Endothelial cell of umbilical vein (primary cell): ENCODE data around the gene TDRD9. TPM values are rescaled to one million over a fixed set of nuclear protein-coding genes. Genes with fewer than 3 reads are reported as not detected.

ENCODE experiments used
- BruUV-seq: library from RNA; stranded (reverse); fragments of 400-500 nt; replicated peaks from 2 replicates; lab custom pipeline; 2021; lab: Mats Ljungman, UMichigan
- CTCF ChIA-PET: fragments of 300-600, 350-600 bp; sonication (Branson Sonifier 250); formaldehyde crosslinking; loops from one replicate; lab custom pipeline; 2021; ENCODE audit warnings: antibody characterized with exemption, inconsistent platforms; lab: Charles Lee
- POLR2A ChIA-PET: fragments of 300-600, 350-600 bp; sonication (Branson Sonifier 250); formaldehyde crosslinking; loops from one replicate; lab custom pipeline; 2021; ENCODE audit warnings: antibody characterized with exemption, inconsistent platforms; lab: Charles Lee
- DNase-seq: peaks from one replicate; pipeline ENCODE4 v3.0.0-alpha.2; 2011; ENCODE audit warnings: low read depth, low spot score
- FAIRE-seq: peaks from 2 replicates; lab custom pipeline; 2011; peaks lifted over from hg19 to GRCh38; lab: Jason Lieb, UNC
- H2AFZ ChIP-seq: 2 replicates; pipeline ENCODE4 v1.6.0; 2012; ENCODE audit warnings: low read depth, low read length, control low read depth, inconsistent platforms
- H3K27ac ChIP-seq: 2 replicates; pipeline ENCODE4 v1.5.1; 2011; ENCODE audit warnings: low read depth, mild to moderate bottlenecking, control low read depth, low read length, moderate library complexity; ENCODE audit not compliant: insufficient read depth
- H3K27me3 ChIP-seq, 2 experiments: 2 replicates each; pipeline versions ENCODE4 v1.6.0 to v1.6.1; 2011; ENCODE audit warnings: low read length in 2 of 2, mixed read lengths in 1 of 2; ENCODE audit not compliant: control insufficient read depth in 2 of 2, insufficient read depth in 2 of 2
- H3K36me3 ChIP-seq, 2 experiments: 2 replicates in 1 of 2; 3 replicates in 1 of 2; pipeline ENCODE4 v1.5.1; 2011; ENCODE audit warnings: low read length in 2 of 2, mild to moderate bottlenecking in 1 of 2, moderate library complexity in 1 of 2; ENCODE audit not compliant: control insufficient read depth in 2 of 2, insufficient read depth in 2 of 2; ENCODE audit errors: extremely low read depth in 1 of 2
- H3K4me1 ChIP-seq: 3 replicates; pipeline ENCODE4 v1.5.1; 2011; ENCODE audit warnings: mild to moderate bottlenecking, low read length; ENCODE audit not compliant: control insufficient read depth, insufficient read depth; ENCODE audit errors: extremely low read depth
- H3K4me2 ChIP-seq: 2 replicates; pipeline ENCODE4 v1.6.1; 2011; ENCODE audit warnings: low read length, control low read depth, mixed read lengths; ENCODE audit not compliant: insufficient read depth
- H3K4me3 ChIP-seq, 3 experiments: fragments of 200-600 bp in 1 of 3; sonication (generic), shearing (Covaris generic) in 1 of 3; replicated peaks in 1 of 3; 2 replicates each; pipeline ENCODE4 v1.5.1; 2011 to 2016; ENCODE audit warnings: control low read depth in 3 of 3, low read length in 3 of 3, mild to moderate bottlenecking in 2 of 3, inconsistent platforms in 1 of 3, low read depth in 1 of 3, moderate library complexity in 1 of 3; ENCODE audit not compliant: insufficient read depth in 1 of 3
- H3K79me2 ChIP-seq: 2 replicates; pipeline ENCODE4 v1.6.0; 2012; ENCODE audit warnings: low read length, inconsistent platforms; ENCODE audit not compliant: control insufficient read depth, insufficient read depth
- H3K9ac ChIP-seq: replicated peaks from 2 replicates; pipeline ENCODE3; 2011; ENCODE audit warnings: low read length, control low read depth; ENCODE audit not compliant: insufficient read depth; ENCODE audit errors: extremely low read depth
- H3K9me1 ChIP-seq: replicated peaks from 3 replicates; pipeline ENCODE4 v1.6.0; 2011; ENCODE audit warnings: mild to moderate bottlenecking, low read length; ENCODE audit not compliant: control insufficient read depth, insufficient read depth; ENCODE audit errors: extremely low read depth
- H3K9me3 ChIP-seq: replicated peaks from 2 replicates; pipeline ENCODE4 v1.5.1; 2012; ENCODE audit warnings: low read length, inconsistent platforms; ENCODE audit not compliant: control insufficient read depth, insufficient read depth
- H4K20me1 ChIP-seq: replicated peaks from 2 replicates; pipeline ENCODE3; 2011; ENCODE audit warnings: mild to moderate bottlenecking, low read length; ENCODE audit not compliant: control insufficient read depth, insufficient read depth; ENCODE audit errors: extremely low read depth
- EZH2 ChIP-seq: IDR thresholded peaks from 2 replicates; pipeline ENCODE4 v1.6.1; 2012; ENCODE audit warnings: borderline replicate concordance, low read depth, mild to moderate bottlenecking, moderate library complexity, low read length, inconsistent platforms; ENCODE audit not compliant: severe bottlenecking
- GATA2 ChIP-seq: IDR thresholded peaks from 2 replicates; pipeline ENCODE4 v1.7.0; 2011; ENCODE audit warnings: low read depth, mild to moderate bottlenecking, moderate library complexity, mixed read lengths, low read length; ENCODE audit not compliant: insufficient read length, insufficient read depth
- MYC ChIP-seq: IDR thresholded peaks from one replicate; pipeline ENCODE4 v1.6.1; 2011; ENCODE audit warnings: mild to moderate bottlenecking, low read depth, low read length
- POLR2AphosphoS5 ChIP-seq: IDR thresholded peaks from 2 replicates; pipeline ENCODE4 v1.6.1; 2012; ENCODE audit warnings: low read depth, mild to moderate bottlenecking, control low read depth, low read length, moderate library complexity; ENCODE audit not compliant: insufficient read depth
- dilution Hi-C: fragments of 300-500 bp; cut with MboI; formaldehyde crosslinking; loops from one replicate; pipeline ENCODE4 v1.15.0; 2019; ENCODE audit warnings: low sequenced_read_pairs; ENCODE audit not compliant: extremely low pct_ligation_motif_present
- intact Hi-C: fragments of 100-400 bp; cut with micrococcal nuclease; formaldehyde crosslinking; loops from one replicate; pipeline ENCODE4 v1.10.0; 2022
- polyA plus RNA-seq, 4 experiments: library from polyadenylated mRNA; depleted of rRNA in 3 of 4; stranded (reverse) in 3 of 4; unstranded in 1 of 4; fragments of >200 nt; gene quantifications; 2 replicates each; pipeline versions ENCODE4 v1.2.1 to v1.2.3, GENCODE V29; 2011 to 2012; ENCODE audit warnings: missing spikeins in 1 of 4
- total RNA-seq: library from RNA; stranded (reverse); gene quantifications from 2 replicates; pipeline ENCODE4 v1.2.3, GENCODE V29; 2021
- TF ChIP-seq, protein P1 (sequence below), 2 donors: IDR thresholded peaks; 1 replicate in 1 of 2; 2 replicates in 1 of 2; pipeline ENCODE4 v1.5.1; 2011; ENCODE audit warnings: low read length in 2 of 2, mild to moderate bottlenecking in 2 of 2, moderate library complexity in 2 of 2, control low read depth in 1 of 2, inconsistent platforms in 1 of 2, low read depth in 1 of 2; ENCODE audit not compliant: insufficient read depth in 1 of 2; ENCODE audit errors: extremely low read depth in 1 of 2

TDRD9 gene
- total and polyA plus RNA-seq, 2 donors (not counting 3 experiments of a cell fraction or from before 2014, with no cell fraction given), result 0.52 to 1.4 TPM

DNA sequence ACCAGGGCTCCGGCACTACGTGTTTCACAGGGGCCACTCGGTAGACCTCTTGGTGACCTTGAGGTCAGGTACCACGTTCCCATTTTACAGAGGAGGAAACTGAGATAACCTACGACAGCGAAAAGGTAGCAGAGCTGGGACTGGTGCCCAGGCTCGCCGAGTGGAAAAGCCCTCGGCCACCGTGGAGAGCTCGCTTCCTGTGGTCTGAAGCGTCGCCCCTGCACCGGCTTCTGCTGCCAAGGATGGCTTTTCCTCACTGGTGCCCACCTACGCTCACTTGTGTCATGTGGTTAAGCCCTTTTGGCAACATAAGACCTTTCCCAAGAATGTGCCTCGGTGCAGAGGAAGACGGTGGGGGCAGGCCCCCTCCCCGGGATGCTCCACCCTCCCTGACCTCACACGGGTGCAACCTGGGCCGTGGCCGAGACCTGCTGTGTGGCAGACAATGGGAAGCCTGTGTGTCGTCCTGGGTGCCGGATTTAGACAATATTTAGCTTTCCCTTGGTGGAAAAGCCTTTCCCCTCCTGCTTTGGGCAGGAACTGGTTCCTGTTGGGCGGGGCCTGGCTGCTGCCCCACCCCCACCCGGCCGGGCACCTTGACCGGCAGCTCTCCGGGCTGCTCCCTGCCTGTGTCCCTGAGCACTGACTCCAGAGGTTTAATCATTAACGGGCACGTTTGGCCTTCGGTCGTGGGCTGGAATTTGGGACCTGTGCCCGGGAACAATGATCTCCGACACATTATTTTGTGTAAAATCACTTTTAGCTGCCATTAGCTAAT, 48.5 kb upstream of the TDRD9 start:
- H2AFZ ChIP-seq, result peak overlapping the region; percentile 67
- H3K36me3 ChIP-seq, result no peaks in the 10 kb centered on the region
- H3K9ac ChIP-seq, result no peak overlapping the region
- ChIA-PET CTCF (interaction anchor here (1.1 to 10.4 kb wide), 6 partner anchors 9 to 71 kb away, joined by 3 to 81 read pairs (median 8); no protein-coding TSS in a partner anchor), POLR2A (no interaction called here)
- H3K9me1 ChIP-seq, result no peaks in the 10 kb centered on the region
- no TSS peak for BruUV-seq
- no peak for TF ChIP-seq EZH2
- TF ChIP-seq MYC, result no peak
- TF ChIP-seq GATA2, result no peak
- TF ChIP-seq, protein P1, sequence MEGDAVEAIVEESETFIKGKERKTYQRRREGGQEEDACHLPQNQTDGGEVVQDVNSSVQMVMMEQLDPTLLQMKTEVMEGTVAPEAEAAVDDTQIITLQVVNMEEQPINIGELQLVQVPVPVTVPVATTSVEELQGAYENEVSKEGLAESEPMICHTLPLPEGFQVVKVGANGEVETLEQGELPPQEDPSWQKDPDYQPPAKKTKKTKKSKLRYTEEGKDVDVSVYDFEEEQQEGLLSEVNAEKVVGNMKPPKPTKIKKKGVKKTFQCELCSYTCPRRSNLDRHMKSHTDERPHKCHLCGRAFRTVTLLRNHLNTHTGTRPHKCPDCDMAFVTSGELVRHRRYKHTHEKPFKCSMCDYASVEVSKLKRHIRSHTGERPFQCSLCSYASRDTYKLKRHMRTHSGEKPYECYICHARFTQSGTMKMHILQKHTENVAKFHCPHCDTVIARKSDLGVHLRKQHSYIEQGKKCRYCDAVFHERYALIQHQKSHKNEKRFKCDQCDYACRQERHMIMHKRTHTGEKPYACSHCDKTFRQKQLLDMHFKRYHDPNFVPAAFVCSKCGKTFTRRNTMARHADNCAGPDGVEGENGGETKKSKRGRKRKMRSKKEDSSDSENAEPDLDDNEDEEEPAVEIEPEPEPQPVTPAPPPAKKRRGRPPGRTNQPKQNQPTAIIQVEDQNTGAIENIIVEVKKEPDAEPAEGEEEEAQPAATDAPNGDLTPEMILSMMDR (IDR thresholded peaks at IDR 0.05; ENCODE audit: extremely low read depth in 1 of 2, insufficient read depth in 1 of 2, low read depth in 1 of 2, low read length in 2 of 2), result no peak
- TF ChIP-seq POLR2AphosphoS5, result no peak
- FAIRE-seq, result peak; percentile 40
- no peaks in the 10 kb centered on the region for H4K20me1 ChIP-seq
- no peaks in the 10 kb centered on the region for H3K9me3 ChIP-seq
- no peak for DNase-seq
- no peaks in the 10 kb centered on the region for H3K27me3 ChIP-seq
- peak overlapping the region; percentile 40 for H3K4me2 ChIP-seq
- intact Hi-C loops, result loop anchor here (2.0 kb wide), 2 partner anchors 25 to 33 kb away; partner anchors contain the start of gene PPP1R13B
- dilution Hi-C loops, result no loop called here
- no peaks in the 10 kb centered on the region for H3K79me2 ChIP-seq
- H3K27ac ChIP-seq, result no peak overlapping the region
- H3K4me1 ChIP-seq, result peaks cover 26% of the 10 kb centered on the region
- no peak overlapping the region for H3K4me3 ChIP-seq
